ENCODE results near the gene ALLC.

DNA sequence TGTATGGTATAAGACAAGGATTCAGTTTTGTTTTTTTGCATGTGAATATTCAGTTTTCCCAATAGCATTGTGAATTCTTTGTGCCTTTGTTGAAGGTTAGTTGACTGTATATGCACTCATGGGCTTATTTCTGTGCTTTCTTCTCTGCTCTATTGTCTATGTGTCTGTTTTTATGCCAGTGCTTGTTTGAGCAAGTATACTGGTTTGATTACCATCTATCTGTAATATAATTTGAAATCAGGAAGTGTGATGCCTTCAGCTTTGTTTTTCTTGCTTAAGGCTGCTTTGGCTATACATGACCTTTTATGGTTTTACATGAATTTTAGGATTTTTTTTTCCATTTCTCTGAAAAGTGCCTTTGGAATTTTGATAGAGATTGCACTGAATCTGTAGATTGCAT lies 39.6 kb upstream of the ALLC start:
- TF ChIP-seq, protein P1, sequence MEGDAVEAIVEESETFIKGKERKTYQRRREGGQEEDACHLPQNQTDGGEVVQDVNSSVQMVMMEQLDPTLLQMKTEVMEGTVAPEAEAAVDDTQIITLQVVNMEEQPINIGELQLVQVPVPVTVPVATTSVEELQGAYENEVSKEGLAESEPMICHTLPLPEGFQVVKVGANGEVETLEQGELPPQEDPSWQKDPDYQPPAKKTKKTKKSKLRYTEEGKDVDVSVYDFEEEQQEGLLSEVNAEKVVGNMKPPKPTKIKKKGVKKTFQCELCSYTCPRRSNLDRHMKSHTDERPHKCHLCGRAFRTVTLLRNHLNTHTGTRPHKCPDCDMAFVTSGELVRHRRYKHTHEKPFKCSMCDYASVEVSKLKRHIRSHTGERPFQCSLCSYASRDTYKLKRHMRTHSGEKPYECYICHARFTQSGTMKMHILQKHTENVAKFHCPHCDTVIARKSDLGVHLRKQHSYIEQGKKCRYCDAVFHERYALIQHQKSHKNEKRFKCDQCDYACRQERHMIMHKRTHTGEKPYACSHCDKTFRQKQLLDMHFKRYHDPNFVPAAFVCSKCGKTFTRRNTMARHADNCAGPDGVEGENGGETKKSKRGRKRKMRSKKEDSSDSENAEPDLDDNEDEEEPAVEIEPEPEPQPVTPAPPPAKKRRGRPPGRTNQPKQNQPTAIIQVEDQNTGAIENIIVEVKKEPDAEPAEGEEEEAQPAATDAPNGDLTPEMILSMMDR (conservative IDR thresholded peaks at IDR 0.05) = no peak
- TF ChIP-seq ZFX (IDR thresholded peaks at IDR 0.05) = no peak

Measured in C4-2B (cell line).